Measurements from ENCODE around the gene PDIA2.
"Not testable (repeated sequence)": the region's sequence is repeated elsewhere in the genome, so short reads cannot be mapped to it uniquely, and the experiment has no call there.

Gene PDIA2

GRCh38 chr16:264440-264951, 18.5 kb upstream of the PDIA2 start:
- no peak for TF ChIP-seq CTCF (IDR thresholded peaks at IDR 0.05)
- Histone ChIP-seq H3K4me3 (ENCODE audit: low read depth in 1 of 2, low read length in 1 of 2) (no peak overlapping the region), H3K27me3 (peaks cover 4% of the 10 kb centered on the region), H3K4me1 (ENCODE audit: control insufficient read depth in 1 of 2, insufficient read depth in 1 of 2, low read depth in 1 of 2, low read length in 1 of 2) (no peaks in the 10 kb centered on the region), H3K27ac (no peak overlapping the region), H3K36me3 (peaks cover 65% of the 10 kb centered on the region), H3K9me3 (no peaks in the 10 kb centered on the region)

GRCh38 chr16:265002-265529, 17.9 kb upstream of the PDIA2 start:
- Histone ChIP-seq H3K4me1 (ENCODE audit: control insufficient read depth in 1 of 2, insufficient read depth in 1 of 2, low read depth in 1 of 2, low read length in 1 of 2) (no peaks in the 10 kb centered on the region), H3K36me3 (peaks cover 60% of the 10 kb centered on the region), H3K9me3 (no peaks in the 10 kb centered on the region), H3K27me3 (peaks cover 4% of the 10 kb centered on the region), H3K27ac (no peak overlapping the region), H3K4me3 (ENCODE audit: low read depth in 1 of 2, low read length in 1 of 2) (no peak overlapping the region)
- TF ChIP-seq CTCF (IDR thresholded peaks at IDR 0.05) = no peak

- no peak overlapping the region for H3K27ac ChIP-seq
- TF ChIP-seq CTCF (IDR thresholded peaks at IDR 0.05) = no peak
- peaks cover 53% of the 10 kb centered on the region for H3K36me3 ChIP-seq
- H3K4me1 ChIP-seq (ENCODE audit: control insufficient read depth in 1 of 2, insufficient read depth in 1 of 2, low read depth in 1 of 2, low read length in 1 of 2) = no peaks in the 10 kb centered on the region
- H3K4me3 ChIP-seq (ENCODE audit: low read depth in 1 of 2, low read length in 1 of 2) = no peak overlapping the region
- H3K27me3 ChIP-seq = peaks cover 4% of the 10 kb centered on the region
- H3K9me3 ChIP-seq = no peaks in the 10 kb centered on the region
Observed at GRCh38 chr16:265711-266110, 17.3 kb upstream of the PDIA2 start.

GRCh38 chr16:266258-267164, 16.5 kb upstream of the PDIA2 start:
- TF ChIP-seq CTCF (IDR thresholded peaks at IDR 0.05) = no peak
- peaks cover 45% of the 10 kb centered on the region for H3K36me3 ChIP-seq

GRCh38 chr16:267562-267961, 15.4 kb upstream of the PDIA2 start:
- H3K36me3 ChIP-seq = peaks cover 35% of the 10 kb centered on the region
- not testable (repeated sequence) for H3K27ac ChIP-seq; H3K4me3 ChIP-seq (ENCODE audit: low read depth in 1 of 2, low read length in 1 of 2); H3K9me3 ChIP-seq; H3K27me3 ChIP-seq; H3K4me1 ChIP-seq (ENCODE audit: control insufficient read depth in 1 of 2, insufficient read depth in 1 of 2, low read depth in 1 of 2, low read length in 1 of 2)

More at GRCh38 chr16:266258-267164, 16.5 kb upstream of the PDIA2 start:
- Histone ChIP-seq H3K9me3 (no peaks in the 10 kb centered on the region), H3K4me3 (ENCODE audit: low read depth in 1 of 2, low read length in 1 of 2) (no peak overlapping the region), H3K4me1 (ENCODE audit: control insufficient read depth in 1 of 2, insufficient read depth in 1 of 2, low read depth in 1 of 2, low read length in 1 of 2) (no peaks in the 10 kb centered on the region), H3K27ac (no peak overlapping the region), H3K27me3 (peaks cover 4% of the 10 kb centered on the region)

Measured in neutrophil (primary cell).